ENCODE results near the gene DDC.

DDC gene

GRCh38 chr7:50418526-50419290 is 146.5 kb downstream of the DDC start:
- DNase-seq (ENCODE audit: extremely low read depth in 1 of 2, low read depth in 1 of 2), result no peak

GRCh38 chr7:50418086-50418515 is 147.1 kb downstream of the DDC start:
- peak; percentile 26 to 72 for DNase-seq (ENCODE audit: extremely low read depth in 1 of 2, low read depth in 1 of 2)

GRCh38 chr7:50416527-50417182 is 148.6 kb downstream of the DDC start:
- DNase-seq (ENCODE audit: extremely low read depth in 1 of 2, low read depth in 1 of 2), result no peak

- DNase-seq (ENCODE audit: extremely low read depth in 1 of 2, low read depth in 1 of 2), result no peak
Observed at GRCh38 chr7:50415844-50416364, 149.3 kb downstream of the DDC start.

- no peak for DNase-seq (ENCODE audit: extremely low read depth in 1 of 2, low read depth in 1 of 2)
Observed at GRCh38 chr7:50413561-50413960, 151.6 kb downstream of the DDC start.

- DNase-seq (ENCODE audit: extremely low read depth in 1 of 2, low read depth in 1 of 2), result no peak
Observed at GRCh38 chr7:50412973-50413372, 152.2 kb downstream of the DDC start.

- no peak for DNase-seq (ENCODE audit: extremely low read depth in 1 of 2, low read depth in 1 of 2)
Observed at GRCh38 chr7:50411332-50411731, 153.9 kb downstream of the DDC start.

- no peak for DNase-seq (ENCODE audit: extremely low read depth in 1 of 2, low read depth in 1 of 2)
Observed at GRCh38 chr7:50409856-50410745, 155.1 kb downstream of the DDC start.

Measured in stimulated activated CD8-positive, alpha-beta memory T cell treated with anti-CD3 and anti-CD28 coated beads, Interleukin-7, amount 100 ng/mL, for 48 hours (primary cell).